IPS-20b (cell line): Measurements from ENCODE around the gene PRDM10.
"Not testable (repeated sequence)": the region's sequence is repeated elsewhere in the genome, so short reads cannot be mapped to it uniquely, and the experiment has no call there.

Experiments used
- H3K27ac ChIP-seq: one replicate; pipeline ENCODE4 v1.5.1; 2013; ENCODE audit warnings: low read length
- H3K27me3 ChIP-seq: 2 replicates; pipeline ENCODE4 v1.6.1; 2013; ENCODE audit warnings: mild to moderate bottlenecking, low read length, inconsistent platforms; ENCODE audit not compliant: insufficient read depth
- H3K36me3 ChIP-seq: 2 replicates; pipeline ENCODE4 v1.6.1; 2013; ENCODE audit warnings: low read depth, mild to moderate bottlenecking, inconsistent platforms, low read length, moderate library complexity; ENCODE audit not compliant: insufficient read depth
- H3K4me1 ChIP-seq: 2 replicates; pipeline ENCODE4 v1.6.1; 2013; ENCODE audit warnings: mild to moderate bottlenecking, control low read depth, inconsistent platforms, low read length, moderate library complexity; ENCODE audit not compliant: insufficient read depth
- H3K4me3 ChIP-seq: 2 replicates; pipeline ENCODE4 v1.5.1; 2013; ENCODE audit warnings: mild to moderate bottlenecking, low read length, inconsistent platforms
- H3K9ac ChIP-seq: 2 replicates; pipeline ENCODE4 v1.6.1; 2013; ENCODE audit warnings: low read depth, mild to moderate bottlenecking, inconsistent platforms, low read length, moderate library complexity
- H3K9me3 ChIP-seq: 2 replicates; pipeline ENCODE4 v1.6.1; 2013; ENCODE audit warnings: mild to moderate bottlenecking, low read depth, low read length, inconsistent platforms; ENCODE audit not compliant: insufficient read depth

PRDM10 gene

GRCh38 chr11:129973809-129974208 lies 28.8 kb downstream of the PRDM10 start:
- H3K4me3 ChIP-seq, result no peak overlapping the region
- H3K4me1 ChIP-seq, result peaks cover 21% of the 10 kb centered on the region; the same call in 1 of the 2 replicates
- H3K27me3 ChIP-seq, result no peaks in the 10 kb centered on the region
- H3K9ac ChIP-seq, result no peak overlapping the region
- H3K36me3 ChIP-seq, result no peaks in the 10 kb centered on the region
- no peak overlapping the region for H3K27ac ChIP-seq
- H3K9me3 ChIP-seq, result no peaks in the 10 kb centered on the region

GRCh38 chr11:129973068-129973467 lies 29.6 kb downstream of the PRDM10 start:
- Histone ChIP-seq H3K9me3 (no peaks in the 10 kb centered on the region), H3K9ac (no peak overlapping the region), H3K4me1 (peaks cover 21% of the 10 kb centered on the region; the same call in 1 of the 2 replicates), H3K27me3 (no peaks in the 10 kb centered on the region), H3K36me3 (no peaks in the 10 kb centered on the region), H3K4me3 (no peak overlapping the region), H3K27ac (no peak overlapping the region)

GRCh38 chr11:129972611-129973010 lies 30.0 kb downstream of the PRDM10 start:
- Histone ChIP-seq H3K4me1 (peaks cover 21% of the 10 kb centered on the region; the same call in 1 of the 2 replicates), H3K9ac (no peak overlapping the region), H3K27me3 (no peaks in the 10 kb centered on the region), H3K4me3 (no peak overlapping the region), H3K9me3 (no peaks in the 10 kb centered on the region), H3K36me3 (no peaks in the 10 kb centered on the region), H3K27ac (no peak overlapping the region)

- H3K27ac ChIP-seq, H3K36me3 ChIP-seq, H3K4me3 ChIP-seq, H3K27me3 ChIP-seq, H3K9me3 ChIP-seq, H3K9ac ChIP-seq: not testable (repeated sequence)
- H3K4me1 ChIP-seq, result peaks cover 21% of the 10 kb centered on the region; the same call in 1 of the 2 replicates
Measured at GRCh38 chr11:129971856-129972255, 30.8 kb downstream of the PRDM10 start.

GRCh38 chr11:129969920-129970319 lies 32.7 kb downstream of the PRDM10 start:
- no peak overlapping the region for H3K27ac ChIP-seq
- H3K4me1 ChIP-seq, result peaks cover 21% of the 10 kb centered on the region; the same call in 1 of the 2 replicates
- H3K27me3 ChIP-seq, result no peaks in the 10 kb centered on the region
- H3K9ac ChIP-seq, result no peak overlapping the region
- no peaks in the 10 kb centered on the region for H3K9me3 ChIP-seq
- no peak overlapping the region for H3K4me3 ChIP-seq
- no peaks in the 10 kb centered on the region for H3K36me3 ChIP-seq

GRCh38 chr11:129968591-129969419 lies 33.8 kb downstream of the PRDM10 start:
- H3K9ac ChIP-seq, result no peak overlapping the region
- no peak overlapping the region for H3K27ac ChIP-seq

GRCh38 chr11:129967996-129968395 lies 34.6 kb downstream of the PRDM10 start:
- H3K36me3 ChIP-seq, result no peaks in the 10 kb centered on the region
- no peaks in the 10 kb centered on the region for H3K27me3 ChIP-seq
- no peak overlapping the region for H3K4me3 ChIP-seq
- H3K4me1 ChIP-seq, result peaks cover 8% of the 10 kb centered on the region; the same call in 1 of the 2 replicates
- no peaks in the 10 kb centered on the region for H3K9me3 ChIP-seq
- no peak overlapping the region for H3K9ac ChIP-seq
- H3K27ac ChIP-seq, result no peak overlapping the region

More at GRCh38 chr11:129968591-129969419, 33.8 kb downstream of the PRDM10 start:
- H3K4me1 ChIP-seq, result peaks cover 15% of the 10 kb centered on the region; the same call in 1 of the 2 replicates
- H3K36me3 ChIP-seq, result no peaks in the 10 kb centered on the region
- no peaks in the 10 kb centered on the region for H3K27me3 ChIP-seq
- no peak overlapping the region for H3K4me3 ChIP-seq
- no peaks in the 10 kb centered on the region for H3K9me3 ChIP-seq

- Histone ChIP-seq H3K27ac (no peak overlapping the region), H3K36me3 (peaks cover 6% of the 10 kb centered on the region; the same call in 1 of the 2 replicates), H3K9me3 (no peaks in the 10 kb centered on the region), H3K4me3 (no peak overlapping the region), H3K27me3 (no peaks in the 10 kb centered on the region), H3K4me1 (no peaks in the 10 kb centered on the region; the same call in 1 of the 2 replicates), H3K9ac (no peak overlapping the region)
Measured at GRCh38 chr11:129965248-129965647, 37.4 kb downstream of the PRDM10 start.

- Histone ChIP-seq H3K9me3 (no peaks in the 10 kb centered on the region), H3K9ac (no peak overlapping the region), H3K4me1 (no peaks in the 10 kb centered on the region; the same call in 1 of the 2 replicates), H3K4me3 (no peak overlapping the region), H3K27ac (no peak overlapping the region), H3K36me3 (peaks cover 31% of the 10 kb centered on the region), H3K27me3 (no peaks in the 10 kb centered on the region)
Measured at GRCh38 chr11:129960216-129961214, 42.1 kb downstream of the PRDM10 start.

- Histone ChIP-seq H3K4me3 (no peak overlapping the region), H3K9ac (no peak overlapping the region), H3K9me3 (no peaks in the 10 kb centered on the region), H3K27ac (no peak overlapping the region), H3K36me3 (peaks cover 35% of the 10 kb centered on the region), H3K4me1 (no peaks in the 10 kb centered on the region; the same call in 1 of the 2 replicates), H3K27me3 (no peaks in the 10 kb centered on the region)
Measured at GRCh38 chr11:129959687-129960086, 42.9 kb downstream of the PRDM10 start.

GRCh38 chr11:129955282-129955681 lies 47.4 kb downstream of the PRDM10 start:
- no peaks in the 10 kb centered on the region for H3K27me3 ChIP-seq
- H3K36me3 ChIP-seq, result peaks cover 32% of the 10 kb centered on the region
- no peak overlapping the region for H3K4me3 ChIP-seq
- H3K9me3 ChIP-seq, result no peaks in the 10 kb centered on the region
- H3K9ac ChIP-seq, result no peak overlapping the region
- no peaks in the 10 kb centered on the region for H3K4me1 ChIP-seq
- H3K27ac ChIP-seq, result no peak overlapping the region
